ENCODE measurements around the gene TMEM212. TPM values are rescaled to one million over a fixed set of nuclear protein-coding genes. Genes with fewer than 3 reads are reported as not detected.

TMEM212 gene
- polyA plus RNA-seq, 2 of the 4 experiments (the other 2 are of a cell fraction), result not detected

GRCh38 chr3:171847595-171848259 lies 4.6 kb downstream of the TMEM212 start:
- Histone ChIP-seq H3K4me2 (no peak overlapping the region), H3K4me1 (peaks cover 52% of the 10 kb centered on the region), H3K4me3 (no peak overlapping the region), H3K9me3 (0 out of 3 replicates have a peak, but pooled peaks cover 2% of the 10 kb centered on the region), H3K27ac (peak overlapping the region in 1 of 2 experiments; percentile 59; a peak in 2 of 6 replicates)
- FAIRE-seq, result no peak
- 81% methylated on average over 3 of the region's 3 CpGs for WGBS (ENCODE audit: missing lambda C conversion rate)
- no peak for ATAC-seq
- CTCF ChIA-PET, result no interaction called here
- POLR2A ChIA-PET, result no interaction called here
- DNase-seq (ENCODE audit: low read depth in 1 of 2, low spot score in 1 of 2), result no peak
- TF ChIP-seq MAFK (IDR thresholded peaks at IDR 0.05; ENCODE audit: partially characterized antibody) (no peak), RCOR1 (IDR thresholded peaks at IDR 0.05; ENCODE audit: low read depth, low read length) (no peak), GATA3 (IDR thresholded peaks at IDR 0.05; ENCODE audit: borderline replicate concordance) (no peak)

GRCh38 chr3:171849617-171850319 lies 6.6 kb downstream of the TMEM212 start:
- ChIA-PET CTCF (interaction anchor here (1.5 to 1.8 kb wide), 2 partner anchors 16 kb away, joined by 5 read pairs; no protein-coding TSS in a partner anchor), POLR2A (no interaction called here)
- peak overlapping the region; percentile 19 to 57; a peak in 3 of 6 replicates for H3K27ac ChIP-seq
- peaks cover 49% of the 10 kb centered on the region for H3K4me1 ChIP-seq
- H3K9me3 ChIP-seq, result peaks cover 20% of the 10 kb centered on the region
- H3K4me3 ChIP-seq, result no peak overlapping the region
- no peak for DNase-seq (ENCODE audit: low read depth in 1 of 2, low spot score in 1 of 2)
- no peak for FAIRE-seq
- TF ChIP-seq JUN (IDR thresholded peaks at IDR 0.05), result no peak
- no peak for TF ChIP-seq TP53 (CRISPR knock-in tag; IDR thresholded peaks at IDR 0.05)
- no peak for TF ChIP-seq ZSCAN20 (CRISPR knock-in tag; IDR thresholded peaks at IDR 0.05)
- TF ChIP-seq FOXS1 (CRISPR knock-in tag; IDR thresholded peaks at IDR 0.05), result no peak
- no peak for TF ChIP-seq ESRRA (IDR thresholded peaks at IDR 0.05; ENCODE audit: borderline replicate concordance, low read length)
- no peak for TF ChIP-seq SREBF2 (IDR thresholded peaks at IDR 0.05)
- TF ChIP-seq CHD4 (IDR thresholded peaks at IDR 0.05; ENCODE audit: borderline replicate concordance), result no peak
- no peak for TF ChIP-seq CTCF (IDR thresholded peaks at IDR 0.05)
- no peak for TF ChIP-seq SMC3 (IDR thresholded peaks at IDR 0.05)
- TF ChIP-seq PHF8 (IDR thresholded peaks at IDR 0.05; ENCODE audit: borderline replicate concordance, low read depth), result no peak
- no peak for TF ChIP-seq POLR2A (IDR thresholded peaks at IDR 0.05; ENCODE audit: low read length)
- no peak for TF ChIP-seq RARB (CRISPR knock-in tag; IDR thresholded peaks at IDR 0.05)
- TF ChIP-seq HDAC2 (IDR thresholded peaks at IDR 0.05), result no peak
- H3K4me2 ChIP-seq, result no peak overlapping the region
- WGBS (ENCODE audit: missing lambda C conversion rate), result 88% methylated on average over 6 of the region's 6 CpGs
- no peak for ATAC-seq

- Histone ChIP-seq H3K9me3 (peaks cover 26% of the 10 kb centered on the region), H3K4me1 (peaks cover 42% of the 10 kb centered on the region), H3K4me3 (no peak overlapping the region), H3K4me2 (0 out of 3 replicates have a peak overlapping the region, but pooled peaks have one; percentile 3), H3K27ac (peak overlapping the region; percentile 57 to 60; a peak in 5 of 6 replicates)
- ChIA-PET POLR2A (no interaction called here), CTCF (interaction anchor here (1.0 to 1.8 kb wide), 3 partner anchors 15 to 160 kb away, joined by 3 to 5 read pairs (median 5); no protein-coding TSS in a partner anchor)
- ATAC-seq (peak in 1 of 2 experiments; percentile 60; a peak in 3 of 6 replicates), FAIRE-seq (no peak), DNase-seq (ENCODE audit: low read depth in 1 of 2, low spot score in 1 of 2) (no peak)
- TF ChIP-seq RAD21 (conservative IDR thresholded peaks at IDR 0.05 in 1 of 2, IDR thresholded peaks at IDR 0.05 in 1 of 2) (no peak), NPAS2 (CRISPR knock-in tag; IDR thresholded peaks at IDR 0.05; ENCODE audit: borderline replicate concordance) (no peak), CHD2 (IDR thresholded peaks at IDR 0.05; ENCODE audit: low read length, partially characterized antibody) (no peak), HDAC2 (IDR thresholded peaks at IDR 0.05) (no peak), USF2 (IDR thresholded peaks at IDR 0.05) (no peak), ZSCAN20 (CRISPR knock-in tag; IDR thresholded peaks at IDR 0.05) (no peak), FOXS1 (CRISPR knock-in tag; IDR thresholded peaks at IDR 0.05) (no peak), JUN (IDR thresholded peaks at IDR 0.05) (no peak), HOXA7 (CRISPR knock-in tag; IDR thresholded peaks at IDR 0.05) (no peak), EP300 (IDR thresholded peaks at IDR 0.05) (no peak), PHF8 (IDR thresholded peaks at IDR 0.05; ENCODE audit: borderline replicate concordance, low read depth) (no peak), KDM5A (IDR thresholded peaks at IDR 0.05) (no peak), EHF (CRISPR knock-in tag; IDR thresholded peaks at IDR 0.05) (no peak), ELK1 (IDR thresholded peaks at IDR 0.05; ENCODE audit: low read depth, low read length) (no peak), NFE2L2 (conservative IDR thresholded peaks at IDR 0.05; ENCODE audit: low read length) (no peak), BHLHE40 (IDR thresholded peaks at IDR 0.05; ENCODE audit: low read depth, low read length) (no peak)
- 91% methylated on average over 6 of the region's 6 CpGs for WGBS (ENCODE audit: missing lambda C conversion rate)
Measured at GRCh38 chr3:171850320-171850959, 7.3 kb downstream of the TMEM212 start.

All from A549 (cell line).